GM18519 (cell line): ENCODE measurements around the gene PRDM16.

ENCODE experiments used
- ATAC-seq: cut with Tn5 transposase; IDR thresholded peaks from one replicate; pipeline ENCODE4 v1.9.1; 2021; ENCODE audit warnings: mild to moderate bottlenecking, moderate library complexity; ENCODE audit not compliant: unreplicated experiment, low FRiP score

PRDM16 gene

GRCh38 chr1:3192825-3193224 is 123.8 kb downstream of the PRDM16 start:
- ATAC-seq = no peak

DNA sequence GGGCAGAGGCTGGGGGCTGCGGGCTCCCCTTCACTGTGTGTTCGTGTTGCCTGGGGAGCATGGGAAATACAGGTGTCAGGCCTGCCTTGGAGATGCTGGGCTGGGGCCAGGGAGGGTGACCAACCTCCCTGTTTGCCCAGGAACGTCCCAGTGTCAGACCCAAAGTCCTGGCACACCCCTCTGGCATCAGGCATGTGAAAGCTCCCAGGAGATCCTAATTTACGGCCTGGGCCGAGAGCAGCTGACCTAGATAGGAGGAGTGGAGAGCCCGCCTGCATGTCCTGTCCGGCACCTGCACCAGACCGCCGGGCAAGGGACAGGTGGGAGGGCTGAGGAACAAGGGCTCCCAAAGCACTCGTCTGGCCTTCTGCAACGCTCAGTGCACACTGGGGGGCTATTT is 124.8 kb downstream of the PRDM16 start:
- ATAC-seq = no peak

DNA sequence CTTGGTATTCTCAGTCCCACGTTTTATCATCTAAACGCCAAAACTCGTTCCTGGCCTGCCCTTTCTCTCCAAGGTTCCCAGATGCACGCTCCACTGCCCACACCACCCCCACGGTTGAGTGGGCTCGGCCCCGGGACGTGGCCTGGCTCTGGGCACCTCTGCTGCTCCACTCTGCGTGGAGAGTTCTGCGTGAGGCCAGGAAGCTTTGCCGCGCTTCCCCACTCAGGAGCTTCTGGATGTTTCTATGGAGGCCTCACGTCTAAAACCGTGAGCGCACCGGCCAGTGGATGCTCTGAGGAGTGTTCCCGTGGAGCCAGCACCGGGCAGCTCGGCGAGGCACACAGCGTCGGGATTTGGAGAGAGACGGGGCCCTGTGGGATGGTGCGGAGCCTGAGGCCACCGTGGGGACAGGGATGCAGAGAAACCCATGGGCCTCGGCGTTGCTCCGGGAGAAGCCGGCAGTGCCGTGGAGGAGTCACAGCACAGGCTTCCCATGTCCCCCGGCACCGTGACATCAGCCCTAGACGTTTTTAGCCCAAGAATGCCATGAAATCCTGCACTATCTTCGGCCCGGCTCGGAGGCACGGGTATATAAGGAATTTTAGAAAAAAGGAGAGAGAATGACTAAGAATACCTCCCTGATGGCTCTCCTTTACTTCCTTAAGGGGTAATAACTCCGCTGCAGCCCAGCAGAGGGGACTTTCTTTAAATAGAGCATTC is 125.9 kb downstream of the PRDM16 start:
- ATAC-seq = no peak

- no peak for ATAC-seq
Measured at GRCh38 chr1:3195480-3195815, 126.4 kb downstream of the PRDM16 start.

GRCh38 chr1:3195966-3196515 is 127.0 kb downstream of the PRDM16 start:
- no peak for ATAC-seq

- no peak for ATAC-seq
Measured at GRCh38 chr1:3196577-3197245, 127.7 kb downstream of the PRDM16 start.

- ATAC-seq = no peak
Measured at GRCh38 chr1:3197781-3198316, 128.8 kb downstream of the PRDM16 start.

DNA sequence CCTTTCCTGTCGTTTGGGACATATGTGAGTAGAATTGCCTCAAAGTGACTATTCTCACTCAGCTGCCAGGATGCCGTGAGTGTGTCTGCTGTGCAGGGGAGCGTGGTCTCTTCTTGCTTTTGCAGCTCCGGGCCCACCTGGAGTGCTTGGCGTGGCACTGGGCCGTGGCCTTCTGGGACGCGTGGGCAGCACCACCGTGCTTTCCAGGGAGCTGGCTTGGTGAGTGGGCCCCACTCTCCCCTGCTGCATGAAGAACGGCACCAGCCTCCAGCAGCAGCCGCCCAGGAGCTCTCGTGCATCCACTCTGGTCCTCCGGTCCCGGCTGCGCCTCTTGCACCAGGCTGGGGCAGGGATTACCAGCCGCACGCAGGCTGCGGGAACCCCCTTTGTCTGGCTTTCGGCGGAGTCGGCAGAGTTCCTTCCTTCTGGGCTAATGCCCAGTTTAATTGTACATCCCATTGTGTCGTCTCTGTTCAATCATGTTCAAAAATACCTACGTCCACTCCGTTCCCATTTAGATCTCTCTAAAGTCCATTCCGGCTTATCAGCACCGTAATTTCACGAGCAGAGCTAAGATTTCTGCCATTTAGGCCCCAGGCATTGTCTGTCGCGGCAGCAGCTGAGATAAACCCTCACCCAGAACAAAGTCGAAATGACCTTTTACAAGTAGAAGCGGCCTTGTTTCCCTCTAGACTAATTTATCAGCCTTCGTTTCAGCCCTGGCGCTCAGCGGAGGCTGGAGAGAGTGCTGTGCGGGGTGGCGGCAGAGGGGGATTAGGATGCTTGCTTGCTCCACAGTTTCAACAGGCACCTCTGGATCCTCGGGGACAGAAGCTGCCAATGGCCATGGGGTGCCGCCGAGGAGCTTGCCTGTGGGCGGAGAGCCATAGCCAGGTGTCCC is 129.6 kb downstream of the PRDM16 start:
- no peak for ATAC-seq

DNA sequence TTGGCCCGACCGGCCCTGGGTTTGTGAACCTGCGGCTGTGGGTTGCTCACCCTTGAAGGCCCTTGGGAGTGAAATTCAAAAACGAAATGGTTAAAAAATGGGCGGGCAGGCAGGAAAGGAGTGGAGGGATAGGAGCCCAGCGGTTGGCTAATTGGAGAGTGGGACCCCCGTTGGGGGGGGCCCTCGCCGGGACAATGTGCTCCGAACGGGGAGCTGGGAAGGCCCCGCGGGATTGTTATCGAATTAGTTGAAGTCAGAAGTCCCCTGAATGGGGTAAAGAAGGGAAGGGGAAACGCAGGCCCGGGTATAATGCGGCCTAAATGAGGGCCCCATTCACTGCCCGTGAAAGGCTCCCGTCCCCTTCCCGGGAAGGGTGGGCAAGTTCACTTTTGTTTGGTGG is 135.7 kb downstream of the PRDM16 start:
- ATAC-seq = no peak

DNA sequence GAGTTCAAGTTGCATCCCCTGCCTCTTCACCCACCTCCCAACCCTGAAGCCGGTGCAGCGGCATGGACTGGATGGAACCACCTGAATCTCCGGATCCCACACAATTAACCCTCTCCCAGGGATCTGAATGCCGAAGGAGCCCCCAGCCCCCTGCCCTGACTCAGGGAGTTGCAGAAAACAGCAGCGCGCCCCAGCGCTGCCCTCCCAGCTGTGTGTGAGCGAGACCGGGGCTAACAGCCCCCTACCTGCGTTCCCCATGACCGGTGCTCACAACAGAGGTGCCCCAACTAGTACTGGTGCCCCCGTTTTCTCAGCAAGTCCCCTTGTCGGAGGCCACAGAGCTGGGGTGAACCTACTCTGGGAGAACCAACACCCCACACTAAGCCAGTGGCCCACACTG is 136.8 kb downstream of the PRDM16 start:
- no peak for ATAC-seq

DNA sequence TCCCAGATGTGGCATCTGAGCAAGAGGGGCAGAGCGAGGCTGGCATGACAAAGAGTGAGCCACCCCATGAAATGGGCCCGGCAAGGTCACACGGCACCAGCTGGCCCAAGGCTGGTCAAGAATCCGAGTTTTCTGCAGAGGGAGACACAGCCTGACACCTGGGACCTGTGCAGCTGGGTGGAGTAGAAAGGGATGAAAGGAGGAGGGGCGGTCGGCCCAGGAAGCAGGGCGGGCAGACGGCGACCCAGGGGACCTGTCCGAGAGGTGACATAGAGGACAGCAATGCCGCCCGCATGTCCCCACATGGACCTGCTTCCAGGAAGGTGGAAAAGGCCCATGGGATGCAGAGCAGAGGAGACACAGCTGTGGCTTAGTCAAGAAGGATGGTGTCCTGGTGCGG is 137.7 kb downstream of the PRDM16 start:
- no peak for ATAC-seq

DNA sequence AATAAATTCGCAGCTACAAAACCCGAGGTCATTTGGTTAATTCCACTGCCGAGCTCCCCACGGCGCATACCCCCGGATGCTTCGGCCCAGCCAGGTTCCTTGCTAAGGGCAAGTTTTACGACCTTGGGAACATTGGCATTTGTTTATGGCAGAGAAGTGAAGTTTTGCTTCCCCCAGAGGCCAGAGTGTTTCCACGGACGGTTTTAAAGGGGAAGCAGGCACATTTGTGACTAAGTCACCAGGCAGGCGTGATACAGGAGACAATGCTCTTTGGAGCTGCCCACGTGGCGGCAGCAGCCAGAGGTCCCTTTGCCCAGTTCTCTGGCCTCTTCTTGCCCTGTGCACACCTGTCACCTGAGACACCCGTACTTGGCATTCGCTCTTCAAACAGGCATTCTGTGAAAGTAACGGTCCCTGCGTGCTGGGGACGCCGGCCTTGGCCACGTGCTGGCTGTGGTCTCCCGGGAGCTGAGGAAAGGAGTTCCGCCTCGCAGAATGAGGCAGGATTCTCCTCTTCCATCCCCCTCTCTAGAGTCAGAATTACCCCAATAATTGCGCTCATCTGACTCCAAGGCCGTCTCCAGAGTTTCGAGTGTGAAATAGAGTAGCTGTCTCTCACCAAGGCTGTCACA is 138.3 kb downstream of the PRDM16 start:
- ATAC-seq = no peak

DNA sequence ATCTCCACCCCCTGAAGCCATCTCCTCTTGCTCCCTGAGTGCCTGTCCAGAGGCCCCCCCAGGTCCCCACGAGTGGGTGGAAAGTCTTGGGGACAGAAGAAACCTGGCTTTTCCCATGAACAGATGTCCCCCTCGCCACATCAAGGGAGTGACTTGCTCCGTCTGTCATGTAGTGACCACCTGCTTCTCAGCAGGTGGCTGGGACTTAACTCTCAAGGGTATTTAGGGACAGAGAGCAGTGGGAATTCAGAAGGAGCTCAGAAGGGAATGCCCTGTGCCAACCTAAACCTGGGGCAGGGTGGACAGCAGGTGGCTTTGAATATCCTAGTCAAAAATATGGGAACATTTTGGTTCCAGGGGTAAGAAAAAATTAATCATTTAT is 139.8 kb downstream of the PRDM16 start:
- ATAC-seq = no peak

GRCh38 chr1:3209201-3209600 is 140.2 kb downstream of the PRDM16 start:
- no peak for ATAC-seq

DNA sequence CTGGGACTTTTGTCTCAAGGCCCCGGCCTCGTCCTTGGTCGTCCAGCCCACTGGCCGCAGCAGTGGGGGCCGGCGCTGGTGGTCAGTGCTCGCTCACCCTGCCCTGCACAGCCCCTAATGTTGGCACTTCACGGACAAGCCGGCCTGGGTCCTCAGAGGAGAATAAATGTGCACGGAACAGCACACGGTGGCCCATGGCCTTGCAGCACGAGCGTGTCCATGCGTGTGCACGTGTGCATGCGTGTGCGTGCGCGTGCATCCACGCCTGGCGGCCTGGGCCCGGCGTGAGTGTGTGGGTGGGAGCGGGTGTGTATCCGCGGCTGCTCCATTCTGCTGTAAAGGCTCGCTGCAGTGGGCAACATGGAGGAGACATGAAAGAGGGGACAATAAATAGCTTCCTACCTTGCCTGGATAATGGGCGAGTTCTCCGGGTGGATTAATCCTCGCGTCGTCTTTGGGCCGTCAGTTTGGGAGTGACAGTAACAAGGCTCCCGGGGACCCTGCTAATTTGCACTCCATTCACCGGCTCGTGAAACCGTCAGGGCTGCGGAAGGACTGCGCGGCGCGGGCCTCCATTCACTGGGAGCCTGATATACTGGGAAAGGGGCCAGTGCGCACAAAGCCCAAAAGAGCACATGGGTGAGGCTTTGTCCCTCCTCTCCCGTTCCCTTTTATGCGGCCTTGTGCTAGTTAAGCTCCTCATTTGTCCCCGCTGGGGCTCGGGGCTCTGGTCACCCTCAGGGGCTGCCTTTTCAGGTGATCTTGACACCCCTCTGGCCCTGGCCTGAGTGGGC is 142.8 kb downstream of the PRDM16 start:
- no peak for ATAC-seq

- no peak for ATAC-seq
Measured at GRCh38 chr1:3212453-3213355, 143.7 kb downstream of the PRDM16 start.

GRCh38 chr1:3213730-3214129 is 144.7 kb downstream of the PRDM16 start:
- ATAC-seq = no peak

DNA sequence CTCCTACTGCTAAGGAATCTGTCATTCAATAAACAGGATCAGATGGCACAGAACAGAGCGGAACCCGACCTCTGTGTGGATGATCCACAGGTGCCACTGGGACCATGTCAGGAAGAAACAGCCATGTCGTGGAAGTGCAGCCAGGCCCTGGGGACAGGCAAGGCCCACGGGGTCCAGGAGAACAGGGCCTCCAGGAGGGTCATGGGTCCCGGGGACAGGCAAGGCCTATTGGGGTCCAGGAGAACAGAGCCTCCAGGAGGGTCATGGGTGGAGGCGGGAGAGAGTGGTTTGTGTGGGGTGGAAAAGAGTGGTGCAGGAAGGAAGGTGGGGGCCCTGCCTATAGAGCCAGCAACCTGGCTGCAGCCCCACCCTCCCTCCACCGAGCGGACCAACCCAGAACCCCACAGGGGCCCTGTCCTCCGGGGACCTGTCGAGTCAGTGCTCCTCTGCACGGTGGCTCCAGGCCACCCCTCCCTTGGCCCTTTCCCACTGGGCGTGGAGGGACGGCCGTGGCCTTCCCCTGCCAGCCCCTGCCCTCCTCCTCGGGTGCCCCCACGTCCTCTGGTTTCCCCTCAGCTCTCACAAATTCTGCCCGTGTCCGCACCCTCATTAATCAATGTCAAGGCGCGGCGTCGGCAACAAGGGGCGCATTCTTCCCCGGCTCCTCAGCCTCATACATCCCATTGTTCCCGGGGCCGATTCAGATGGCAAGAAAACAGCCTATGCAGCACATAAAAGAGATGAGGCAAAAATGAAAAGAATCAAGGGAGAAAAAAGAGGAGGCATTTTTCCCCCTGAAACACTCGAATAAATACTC is 146.4 kb downstream of the PRDM16 start:
- ATAC-seq = no peak
